Measurements from ENCODE around the gene CFAP92. TPM values are rescaled to one million over a fixed set of nuclear protein-coding genes. Genes with fewer than 3 reads are reported as not detected.

Gene CFAP92
- total and polyA plus RNA-seq, 2 donors (not counting 3 experiments of a cell fraction or from before 2014, with no cell fraction given): 0.04 to 0.62 TPM

DNA sequence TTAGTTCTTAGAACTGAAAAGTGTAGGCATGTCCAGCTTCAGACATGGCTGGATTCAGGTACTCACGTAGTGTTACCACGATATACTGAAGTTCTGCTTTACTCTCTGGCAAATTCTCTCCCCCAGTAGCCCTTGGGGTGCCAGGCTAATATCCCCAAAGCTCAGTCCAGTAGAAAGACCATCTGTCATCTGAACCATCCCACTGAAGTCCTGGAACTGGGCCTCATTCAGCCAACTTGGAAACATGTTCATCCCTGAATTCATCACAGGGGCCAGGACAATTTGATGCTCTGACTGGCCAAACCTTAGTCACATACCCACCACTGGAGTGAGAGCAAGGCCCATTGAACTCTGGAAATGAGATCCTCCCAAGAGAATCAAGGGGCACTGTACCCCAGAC is 15.4 kb upstream of the CFAP92 start:
- POLR2A ChIA-PET: no interaction called here

More for the DNA sequence above, 15.4 kb upstream of the CFAP92 start:
- H3K79me2 ChIP-seq (ENCODE audit: control insufficient read depth, insufficient read depth, low read length): no peaks in the 10 kb centered on the region
- no peak for DNase-seq (ENCODE audit: low read depth, low spot score)
- peaks cover 10% of the 10 kb centered on the region for H3K4me1 ChIP-seq (ENCODE audit: control insufficient read depth, extremely low read depth, insufficient read depth, low read length)
- FAIRE-seq: no peak
- no peak overlapping the region for H3K27ac ChIP-seq (ENCODE audit: insufficient read depth, low read depth, low read length)
- no TSS peak for BruUV-seq (replicated peaks)
- H4K20me1 ChIP-seq (replicated peaks; ENCODE audit: control insufficient read depth, extremely low read depth, insufficient read depth, low read length): no peaks in the 10 kb centered on the region
- H2AFZ ChIP-seq (ENCODE audit: low read depth, low read length): no peak overlapping the region
- H3K4me3 ChIP-seq (replicated peaks in 1 of 3; ENCODE audit: insufficient read depth in 1 of 3, low read depth in 1 of 3, low read length in 3 of 3): no peak overlapping the region
- H3K9me1 ChIP-seq (replicated peaks; ENCODE audit: control insufficient read depth, extremely low read depth, insufficient read depth, low read length): no peaks in the 10 kb centered on the region
- CTCF ChIA-PET: interaction anchor here (0.6 to 2.0 kb wide), 3 partner anchors 14 to 39 kb away, joined by 3 to 5 read pairs (median 4); no protein-coding TSS in a partner anchor
- no peak overlapping the region for H3K9ac ChIP-seq (replicated peaks; ENCODE audit: extremely low read depth, insufficient read depth, low read length)
- TF ChIP-seq EZH2 (IDR thresholded peaks at IDR 0.05; ENCODE audit: borderline replicate concordance, low read depth, low read length, severe bottlenecking) (no peak), JUN (IDR thresholded peaks at IDR 0.05; ENCODE audit: borderline replicate concordance, insufficient read depth, insufficient read length, low read depth) (no peak), POLR2AphosphoS5 (IDR thresholded peaks at IDR 0.05; ENCODE audit: insufficient read depth, low read depth, low read length) (no peak), FOS (IDR thresholded peaks at IDR 0.05; ENCODE audit: borderline replicate concordance, insufficient read depth, low read length) (no peak), CTCF (IDR thresholded peaks at IDR 0.05; ENCODE audit: extremely low read depth in 1 of 2, insufficient read depth in 1 of 2, low read depth in 1 of 2, low read length in 2 of 2) (no peak), POLR2A (IDR thresholded peaks at IDR 0.05; ENCODE audit: low read depth, low read length) (no peak), MYC (IDR thresholded peaks at IDR 0.05; ENCODE audit: low read depth, low read length) (no peak), GATA2 (IDR thresholded peaks at IDR 0.05; ENCODE audit: insufficient read depth, insufficient read length, low read depth, low read length) (no peak)
- TF ChIP-seq, protein P1, sequence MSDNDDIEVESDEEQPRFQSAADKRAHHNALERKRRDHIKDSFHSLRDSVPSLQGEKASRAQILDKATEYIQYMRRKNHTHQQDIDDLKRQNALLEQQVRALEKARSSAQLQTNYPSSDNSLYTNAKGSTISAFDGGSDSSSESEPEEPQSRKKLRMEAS (IDR thresholded peaks at IDR 0.05; ENCODE audit: insufficient read depth, insufficient read length): no peak
- intact Hi-C loops (cut with micrococcal nuclease) (no loop called here), dilution Hi-C loops (cut with MboI; ENCODE audit: extremely low pct_ligation_motif_present, low sequenced_read_pairs) (no loop called here)
- H3K36me3 ChIP-seq (ENCODE audit: control insufficient read depth in 2 of 2, extremely low read depth in 1 of 2, insufficient read depth in 2 of 2, low read length in 2 of 2): no peaks in the 10 kb centered on the region
- H3K9me3 ChIP-seq (replicated peaks; ENCODE audit: control insufficient read depth, insufficient read depth, low read length): no peaks in the 10 kb centered on the region
- no peak overlapping the region for H3K4me2 ChIP-seq (ENCODE audit: insufficient read depth, low read length)
- H3K27me3 ChIP-seq (ENCODE audit: control insufficient read depth in 2 of 2, insufficient read depth in 2 of 2, low read length in 2 of 2): no peaks in the 10 kb centered on the region
